Muscle layer of colon (tissue), 2 donors: Measurements from ENCODE around the gene EVC.

ENCODE experiments used
- H3K27ac ChIP-seq: one replicate; pipeline ENCODE4 v1.7.0; 2013; ENCODE audit warnings: low read depth, mild to moderate bottlenecking, low read length, moderate library complexity
- H3K27me3 ChIP-seq, 2 donors: one replicate each; pipeline ENCODE4 v1.7.0; 2013; ENCODE audit warnings: low read length in 2 of 2, mild to moderate bottlenecking in 2 of 2; ENCODE audit not compliant: insufficient read depth in 2 of 2, control insufficient read depth in 1 of 2
- H3K36me3 ChIP-seq: one replicate; pipeline ENCODE4 v1.7.0; 2013; ENCODE audit warnings: mild to moderate bottlenecking, low read length; ENCODE audit not compliant: insufficient read depth
- H3K4me1 ChIP-seq: one replicate; pipeline ENCODE4 v1.7.0; 2013; ENCODE audit warnings: mild to moderate bottlenecking, low read length; ENCODE audit not compliant: insufficient read depth
- H3K4me3 ChIP-seq, 2 donors: one replicate each; pipeline ENCODE4 v1.7.0; 2013; ENCODE audit warnings: low read length in 2 of 2, low read depth in 1 of 2, mild to moderate bottlenecking in 1 of 2, moderate library complexity in 1 of 2
- H3K9ac ChIP-seq: one replicate; pipeline ENCODE4 v1.7.0; 2013; ENCODE audit warnings: low read length
- H3K9me3 ChIP-seq: one replicate; pipeline ENCODE4 v1.7.0; 2013; ENCODE audit warnings: mild to moderate bottlenecking, low read length
- donor health status: abdominal sarcoma.
- donor health status: Adenocarcinoma of cecum.

The EVC gene

GRCh38 chr4:5783486-5783885 lies 72.5 kb downstream of the EVC start:
- Histone ChIP-seq H3K27me3 (no peaks in the 10 kb centered on the region), H3K4me3 (no peak overlapping the region), H3K9me3 (no peaks in the 10 kb centered on the region), H3K36me3 (peaks cover 38% of the 10 kb centered on the region), H3K4me1 (no peaks in the 10 kb centered on the region), H3K27ac (no peak overlapping the region), H3K9ac (no peak overlapping the region)

- Histone ChIP-seq H3K27ac (no peak overlapping the region), H3K4me3 (no peak overlapping the region), H3K36me3 (peaks cover 43% of the 10 kb centered on the region), H3K27me3 (no peaks in the 10 kb centered on the region), H3K9ac (no peak overlapping the region), H3K4me1 (no peaks in the 10 kb centered on the region), H3K9me3 (no peaks in the 10 kb centered on the region)
Observed at GRCh38 chr4:5784021-5784420, 73.0 kb downstream of the EVC start.

GRCh38 chr4:5784960-5785611 lies 74.1 kb downstream of the EVC start:
- no peak overlapping the region for H3K27ac ChIP-seq
- no peaks in the 10 kb centered on the region for H3K27me3 ChIP-seq
- no peak overlapping the region for H3K4me3 ChIP-seq
- H3K4me1 ChIP-seq, result no peaks in the 10 kb centered on the region
- H3K9ac ChIP-seq, result no peak overlapping the region
- H3K9me3 ChIP-seq, result no peaks in the 10 kb centered on the region
- peaks cover 49% of the 10 kb centered on the region for H3K36me3 ChIP-seq

- Histone ChIP-seq H3K27me3 (no peaks in the 10 kb centered on the region), H3K4me1 (no peaks in the 10 kb centered on the region), H3K36me3 (peaks cover 49% of the 10 kb centered on the region), H3K27ac (no peak overlapping the region), H3K9me3 (no peaks in the 10 kb centered on the region), H3K9ac (no peak overlapping the region), H3K4me3 (no peak overlapping the region)
Observed at GRCh38 chr4:5785806-5786680, 75.0 kb downstream of the EVC start.

GRCh38 chr4:5787311-5787710 lies 76.3 kb downstream of the EVC start:
- Histone ChIP-seq H3K4me3 (no peak overlapping the region), H3K4me1 (no peaks in the 10 kb centered on the region), H3K9ac (no peak overlapping the region), H3K27me3 (no peaks in the 10 kb centered on the region), H3K36me3 (peaks cover 49% of the 10 kb centered on the region), H3K9me3 (no peaks in the 10 kb centered on the region), H3K27ac (no peak overlapping the region)

GRCh38 chr4:5788144-5788543 lies 77.1 kb downstream of the EVC start:
- H3K4me1 ChIP-seq, result no peaks in the 10 kb centered on the region
- H3K36me3 ChIP-seq, result peaks cover 47% of the 10 kb centered on the region
- no peak overlapping the region for H3K4me3 ChIP-seq
- no peaks in the 10 kb centered on the region for H3K9me3 ChIP-seq
- H3K27ac ChIP-seq, result no peak overlapping the region
- no peaks in the 10 kb centered on the region for H3K27me3 ChIP-seq
- no peak overlapping the region for H3K9ac ChIP-seq

- Histone ChIP-seq H3K9ac (no peak overlapping the region), H3K27me3 (no peaks in the 10 kb centered on the region), H3K4me3 (no peak overlapping the region), H3K4me1 (no peaks in the 10 kb centered on the region), H3K36me3 (peaks cover 38% of the 10 kb centered on the region), H3K9me3 (no peaks in the 10 kb centered on the region), H3K27ac (no peak overlapping the region)
Observed at GRCh38 chr4:5789141-5789540, 78.1 kb downstream of the EVC start.

GRCh38 chr4:5790546-5790857 lies 79.5 kb downstream of the EVC start:
- no peaks in the 10 kb centered on the region for H3K4me1 ChIP-seq
- no peaks in the 10 kb centered on the region for H3K27me3 ChIP-seq
- no peak overlapping the region for H3K27ac ChIP-seq
- no peak overlapping the region for H3K9ac ChIP-seq
- H3K9me3 ChIP-seq, result no peaks in the 10 kb centered on the region
- H3K36me3 ChIP-seq, result peaks cover 33% of the 10 kb centered on the region
- H3K4me3 ChIP-seq, result no peak overlapping the region

GRCh38 chr4:5791654-5792053 lies 80.7 kb downstream of the EVC start:
- Histone ChIP-seq H3K27ac (no peak overlapping the region), H3K4me3 (no peak overlapping the region), H3K9me3 (no peaks in the 10 kb centered on the region), H3K9ac (no peak overlapping the region), H3K36me3 (peaks cover 39% of the 10 kb centered on the region), H3K4me1 (no peaks in the 10 kb centered on the region), H3K27me3 (no peaks in the 10 kb centered on the region)

- H3K9ac ChIP-seq, result no peak overlapping the region
- peaks cover 37% of the 10 kb centered on the region for H3K36me3 ChIP-seq
- H3K4me1 ChIP-seq, result no peaks in the 10 kb centered on the region
Observed at GRCh38 chr4:5793514-5793913, 82.5 kb downstream of the EVC start.

GRCh38 chr4:5795580-5795979 lies 84.6 kb downstream of the EVC start:
- no peaks in the 10 kb centered on the region for H3K4me1 ChIP-seq
- H3K36me3 ChIP-seq, result peaks cover 35% of the 10 kb centered on the region
- no peak overlapping the region for H3K9ac ChIP-seq
- no peak overlapping the region for H3K27ac ChIP-seq
- H3K4me3 ChIP-seq, result no peak overlapping the region
- H3K27me3 ChIP-seq, result no peaks in the 10 kb centered on the region
- no peaks in the 10 kb centered on the region for H3K9me3 ChIP-seq

More at GRCh38 chr4:5793514-5793913, 82.5 kb downstream of the EVC start:
- no peak overlapping the region for H3K27ac ChIP-seq
- H3K27me3 ChIP-seq, result no peaks in the 10 kb centered on the region
- no peaks in the 10 kb centered on the region for H3K9me3 ChIP-seq
- no peak overlapping the region for H3K4me3 ChIP-seq

GRCh38 chr4:5796976-5797375 lies 86.0 kb downstream of the EVC start:
- Histone ChIP-seq H3K9ac (no peak overlapping the region), H3K4me3 (no peak overlapping the region), H3K27me3 (no peaks in the 10 kb centered on the region), H3K36me3 (peaks cover 37% of the 10 kb centered on the region), H3K4me1 (no peaks in the 10 kb centered on the region), H3K9me3 (no peaks in the 10 kb centered on the region), H3K27ac (no peak overlapping the region)
